Spleen (tissue), 11 donors: Measurements from ENCODE around the gene EYA2. TPM values are rescaled to one million over a fixed set of nuclear protein-coding genes. Genes with fewer than 3 reads are reported as not detected.

Source experiments
- DNase-seq: peaks from one replicate; pipeline ENCODE4 v3.0.0-alpha.2; 2020
- H3K27ac ChIP-seq, 8 donors: fragments of 200-600 bp; sonication (generic) in 7 of 8; 1 replicate in 4 of 8; 2 replicates in 4 of 8; pipeline versions ENCODE4 v1.5.0 to v1.8.0; 2016 to 2021; ENCODE audit warnings: inconsistent platforms in 4 of 8, mild to moderate bottlenecking in 4 of 8, moderate library complexity in 1 of 8
- H3K27me3 ChIP-seq, 7 donors: fragments of 200-600 bp; sonication (generic) in 6 of 7; replicated peaks in 1 of 7; 1 replicate in 4 of 7; 2 replicates in 3 of 7; pipeline versions ENCODE4 v1.5.0 to v1.8.0; 2016 to 2021; ENCODE audit warnings: inconsistent platforms in 3 of 7, mild to moderate bottlenecking in 1 of 7
- H3K36me3 ChIP-seq, 6 donors: fragments of 200-600 bp; sonication (generic) in 5 of 6; 1 replicate in 4 of 6; 2 replicates in 2 of 6; pipeline versions ENCODE4 v1.5.0 to v1.8.0; 2016 to 2021; ENCODE audit warnings: inconsistent platforms in 2 of 6
- H3K4me1 ChIP-seq, 6 donors: fragments of 200-600 bp; sonication (generic) in 5 of 6; 1 replicate in 3 of 6; 2 replicates in 3 of 6; pipeline versions ENCODE4 v1.5.0 to v1.8.0; 2016 to 2021; ENCODE audit warnings: inconsistent platforms in 3 of 6
- H3K4me3 ChIP-seq, 8 donors: fragments of 200-600 bp; sonication (generic) in 7 of 8; 1 replicate in 4 of 8; 2 replicates in 4 of 8; pipeline versions ENCODE4 v1.5.0 to v1.8.0; 2016 to 2021; ENCODE audit warnings: inconsistent platforms in 4 of 8, mild to moderate bottlenecking in 4 of 8, moderate library complexity in 2 of 8
- H3K9me3 ChIP-seq, 8 donors: fragments of 200-600 bp; sonication (generic) in 7 of 8; 1 replicate in 4 of 8; 2 replicates in 4 of 8; pipeline versions ENCODE4 v1.5.0 to v1.8.0; 2016 to 2021; ENCODE audit warnings: inconsistent platforms in 4 of 8
- POLR2A ChIP-seq, 3 donors: fragments of 450-650 bp; IDR thresholded peaks; one replicate each; pipeline ENCODE4 v1.5.1; 2017; ENCODE audit warnings: antibody characterized with exemption in 3 of 3, mild to moderate bottlenecking in 1 of 3
- POLR2AphosphoS5 ChIP-seq, 3 donors: sonication (generic); formaldehyde crosslinking; IDR thresholded peaks; one replicate each; pipeline ENCODE4 v1.5.1; 2017; ENCODE audit warnings: antibody characterized with exemption in 3 of 3
- WGBS, 5 donors: extraction: QIAGEN DNeasy Blood & Tissue Kit in 3 of 5; methylation state at CpG; one replicate each; pipeline versions ENCODE4 v1.1.5 to v1.1.7; 2013 to 2018; 5-methylcytosine and 5-hydroxymethylcytosine counted together
- intact Hi-C: fragments of 100-400 bp; cut with DNase I; formaldehyde crosslinking; loops from one replicate; pipeline ENCODE4 v1.15.0; 2023; ENCODE audit warnings: low total_unique reads
- polyA plus RNA-seq, 3 donors: library from polyadenylated mRNA; stranded (reverse); fragments of 200-250 nt; gene quantifications; one replicate each; pipeline ENCODE4 v1.2.1, GENCODE V29; 2013
- total RNA-seq, 7 donors: library from RNA; depleted of rRNA in 3 of 7; stranded (reverse); fragments of >200 nt in 3 of 7; fragmentation: NEBNext Ultra II Directional in 4 of 7; extraction: Animal tissue kit (Norgen Biotek cat#: 25700) in 4 of 7; gene quantifications; one replicate each; pipeline versions ENCODE4 v1.1.0 to v1.2.1, GENCODE V29; 2016 to 2021
- TF ChIP-seq, protein P1 (sequence below), 11 experiments: fragments of 200-600 bp in 7 of 11; fragments of 450-650 bp in 4 of 11; sonication (generic) in 4 of 11; IDR thresholded peaks in 8 of 11; conservative IDR thresholded peaks in 3 of 11; 1 replicate in 7 of 11; 2 replicates in 4 of 11; pipeline versions ENCODE4 v1.4.0 to v1.8.0; 2016 to 2021; ENCODE audit warnings: antibody characterized with exemption in 11 of 11, inconsistent platforms in 4 of 11, mild to moderate bottlenecking in 1 of 11
- donor health status: healthy with polysubstance abuse.
- donor health status: DM: no; HTN: no; CAD: no; lungs with moderate emphysema.
- donor health status: DM: no; HTN: no; CAD: no.
- donor health status: Bipolar disorder and iron deficiency.
- donor health status: healthy.
- donor health status: DM: no; HTN: no; CAD: no.
- donor health status: DM: yes; HTN: yes; CAD: no.

The EYA2 gene
- total and polyA plus RNA-seq, 10 donors: 0.26 to 0.76 (median 0.51) TPM; not detected in 1

DNA sequence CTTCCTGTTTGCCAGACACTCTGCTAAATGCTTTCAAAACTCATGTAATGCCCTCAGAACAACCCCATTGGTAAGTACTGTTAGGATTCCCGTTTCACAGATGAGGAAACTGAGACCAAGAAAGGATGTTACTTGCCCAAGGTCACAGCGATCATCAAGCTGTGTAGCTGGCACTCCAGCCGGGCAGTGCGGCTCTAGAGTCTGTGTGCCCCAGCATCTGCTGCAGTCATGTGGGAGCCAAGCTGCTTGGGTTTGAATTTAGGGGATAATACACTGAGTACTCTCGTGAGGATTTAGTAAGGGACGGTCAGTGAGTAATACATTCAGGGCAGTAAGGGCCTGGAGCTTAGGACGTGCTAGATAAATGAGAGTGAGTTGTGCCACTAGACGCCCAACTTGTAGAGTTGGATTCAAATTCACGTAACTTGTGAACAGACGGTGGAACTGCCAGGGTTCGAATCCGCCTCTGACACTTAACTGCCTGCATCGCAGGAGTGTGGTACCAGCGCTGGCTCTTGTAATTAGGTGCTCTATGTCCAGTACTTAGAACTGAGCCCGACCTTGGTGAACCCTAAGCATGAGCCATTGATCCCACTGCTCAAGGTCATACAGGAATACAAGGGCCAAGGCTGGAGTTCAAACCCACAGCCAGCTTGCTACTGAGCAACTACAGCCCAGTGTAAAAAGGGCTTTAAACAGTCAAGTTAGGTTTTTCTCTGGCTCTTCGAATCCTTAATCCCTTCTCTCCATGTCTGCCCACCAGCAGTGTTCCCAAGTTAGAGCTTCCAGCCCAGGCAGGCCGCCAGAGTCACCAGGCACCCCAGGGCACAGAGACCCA, 70.2 kb downstream of the EYA2 start:
- DNase-seq: peak; percentile 32
- 87 to 94% (median 88%) methylated on average over 17 of the region's 17 CpGs for WGBS, 5 donors
- intact Hi-C loops: no loop called here

DNA sequence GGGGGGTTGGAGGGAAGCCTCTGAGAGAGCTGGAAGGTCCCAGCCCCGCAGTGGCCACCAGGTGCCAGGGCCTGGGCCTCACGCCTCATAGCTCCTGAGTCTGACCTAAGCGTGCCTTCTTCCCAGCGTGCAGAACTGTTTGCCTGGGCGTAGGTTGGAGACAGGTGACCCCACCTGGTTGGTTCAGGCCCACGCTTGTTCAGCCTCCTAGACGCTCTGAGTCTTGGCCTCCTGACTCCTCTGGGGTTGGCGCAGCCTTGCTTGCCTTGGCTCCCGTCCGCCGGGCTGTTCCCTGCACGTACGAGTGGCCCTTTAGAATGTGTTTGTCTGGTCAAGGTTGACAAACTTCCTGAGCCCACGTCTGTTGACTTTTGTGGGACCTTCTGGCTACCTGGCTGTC, 70.8 kb downstream of the EYA2 start:
- Histone ChIP-seq H3K27ac (no peak overlapping the region), H3K4me3 (no peak overlapping the region), H3K27me3 (peaks cover 0 to 26% (median 0%) of the 10 kb centered on the region in 7 donors), H3K36me3 (no peaks in the 10 kb centered on the region), H3K4me1 (no peaks in the 10 kb centered on the region), H3K9me3 (peaks cover 0 to 7% (median 0%) of the 10 kb centered on the region in 8 donors)
- TF ChIP-seq POLR2A (IDR thresholded peaks at IDR 0.05) (no peak), POLR2AphosphoS5 (IDR thresholded peaks at IDR 0.05) (no peak)
- TF ChIP-seq, protein P1, sequence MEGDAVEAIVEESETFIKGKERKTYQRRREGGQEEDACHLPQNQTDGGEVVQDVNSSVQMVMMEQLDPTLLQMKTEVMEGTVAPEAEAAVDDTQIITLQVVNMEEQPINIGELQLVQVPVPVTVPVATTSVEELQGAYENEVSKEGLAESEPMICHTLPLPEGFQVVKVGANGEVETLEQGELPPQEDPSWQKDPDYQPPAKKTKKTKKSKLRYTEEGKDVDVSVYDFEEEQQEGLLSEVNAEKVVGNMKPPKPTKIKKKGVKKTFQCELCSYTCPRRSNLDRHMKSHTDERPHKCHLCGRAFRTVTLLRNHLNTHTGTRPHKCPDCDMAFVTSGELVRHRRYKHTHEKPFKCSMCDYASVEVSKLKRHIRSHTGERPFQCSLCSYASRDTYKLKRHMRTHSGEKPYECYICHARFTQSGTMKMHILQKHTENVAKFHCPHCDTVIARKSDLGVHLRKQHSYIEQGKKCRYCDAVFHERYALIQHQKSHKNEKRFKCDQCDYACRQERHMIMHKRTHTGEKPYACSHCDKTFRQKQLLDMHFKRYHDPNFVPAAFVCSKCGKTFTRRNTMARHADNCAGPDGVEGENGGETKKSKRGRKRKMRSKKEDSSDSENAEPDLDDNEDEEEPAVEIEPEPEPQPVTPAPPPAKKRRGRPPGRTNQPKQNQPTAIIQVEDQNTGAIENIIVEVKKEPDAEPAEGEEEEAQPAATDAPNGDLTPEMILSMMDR (IDR thresholded peaks at IDR 0.05 in 8 of 11, conservative IDR thresholded peaks at IDR 0.05 in 3 of 11): no peak
- intact Hi-C loops: no loop called here
- 75 to 92% (median 87%) methylated on average over 14 of the region's 14 CpGs for WGBS, 5 donors
- peak; percentile 47 for DNase-seq

More for the DNA sequence above, 70.2 kb downstream of the EYA2 start:
- TF ChIP-seq, protein P1 (IDR thresholded peaks at IDR 0.05 in 8 of 11, conservative IDR thresholded peaks at IDR 0.05 in 3 of 11): no peak
- no peak for TF ChIP-seq POLR2A (IDR thresholded peaks at IDR 0.05)
- no peak for TF ChIP-seq POLR2AphosphoS5 (IDR thresholded peaks at IDR 0.05)
- Histone ChIP-seq H3K27me3 (peaks cover 0 to 26% (median 0%) of the 10 kb centered on the region in 7 donors), H3K27ac (no peak overlapping the region), H3K36me3 (no peaks in the 10 kb centered on the region), H3K9me3 (peaks cover 0 to 7% (median 0%) of the 10 kb centered on the region in 8 donors), H3K4me3 (no peak overlapping the region), H3K4me1 (no peaks in the 10 kb centered on the region)

DNA sequence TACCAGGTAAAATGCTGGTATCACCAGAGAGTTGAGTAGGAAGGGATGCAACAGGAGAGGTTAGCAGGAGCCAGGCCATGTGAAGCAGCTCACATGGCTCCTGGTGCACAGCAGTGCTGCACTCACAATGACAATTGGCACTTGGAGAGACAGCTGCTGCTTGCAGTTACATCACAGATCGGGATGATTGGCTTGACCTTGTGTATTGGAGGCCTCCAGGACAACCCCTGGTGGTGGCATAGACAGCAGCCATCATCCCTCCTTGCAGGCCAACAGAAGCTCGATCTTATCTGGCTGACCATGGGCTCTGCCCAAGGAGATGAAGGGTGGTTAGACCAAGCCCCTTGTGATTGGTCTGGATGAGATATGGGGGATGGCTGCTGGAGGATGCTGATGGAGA, 73.0 kb downstream of the EYA2 start:
- intact Hi-C loops: no loop called here
- peak; percentile 19 for DNase-seq

More for the DNA sequence above, 73.0 kb downstream of the EYA2 start:
- H3K4me3 ChIP-seq: no peak overlapping the region
- TF ChIP-seq POLR2A (IDR thresholded peaks at IDR 0.05) (no peak), POLR2AphosphoS5 (IDR thresholded peaks at IDR 0.05) (no peak)
- TF ChIP-seq, protein P1 (IDR thresholded peaks at IDR 0.05 in 8 of 11, conservative IDR thresholded peaks at IDR 0.05 in 3 of 11): no peak
- H3K27me3 ChIP-seq: peaks cover 0 to 23% (median 0%) of the 10 kb centered on the region in 7 donors
- H3K9me3 ChIP-seq: peaks cover 0 to 3% (median 0%) of the 10 kb centered on the region in 8 donors
- WGBS, 5 donors: 73 to 88% (median 82%) methylated on average over 2 of the region's 2 CpGs
- H3K36me3 ChIP-seq: no peaks in the 10 kb centered on the region
- H3K27ac ChIP-seq: no peak overlapping the region
- H3K4me1 ChIP-seq: no peaks in the 10 kb centered on the region
